ENCODE data around the gene FRMD5.

Gene FRMD5

DNA sequence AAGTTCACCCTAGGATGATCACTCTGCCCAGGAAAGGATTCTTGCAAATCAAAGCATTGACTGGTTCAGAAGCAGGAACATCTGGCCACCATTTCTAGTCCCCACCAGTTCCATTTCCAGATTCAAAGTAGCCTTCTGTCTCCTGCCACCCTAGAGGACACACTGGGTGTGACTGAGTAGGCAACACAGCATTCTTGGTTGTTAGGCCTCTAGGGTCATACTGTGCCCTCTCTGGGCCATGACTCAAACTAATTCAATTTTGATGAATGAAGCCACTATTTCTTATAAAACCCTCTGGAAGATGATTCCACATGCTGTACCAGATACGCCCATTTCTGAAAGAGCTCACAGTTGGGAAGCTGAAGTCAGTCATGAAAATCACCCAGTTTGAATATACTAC is 298.5 kb downstream of the FRMD5 start:
- DNase-seq = no peak
- in situ Hi-C loops (cut with HindIII; ENCODE audit: low pct_ligation_motif_present, low pct_unique_long_range_greater_than_20kb, low sequenced_read_pairs) = no loop called here

DNA sequence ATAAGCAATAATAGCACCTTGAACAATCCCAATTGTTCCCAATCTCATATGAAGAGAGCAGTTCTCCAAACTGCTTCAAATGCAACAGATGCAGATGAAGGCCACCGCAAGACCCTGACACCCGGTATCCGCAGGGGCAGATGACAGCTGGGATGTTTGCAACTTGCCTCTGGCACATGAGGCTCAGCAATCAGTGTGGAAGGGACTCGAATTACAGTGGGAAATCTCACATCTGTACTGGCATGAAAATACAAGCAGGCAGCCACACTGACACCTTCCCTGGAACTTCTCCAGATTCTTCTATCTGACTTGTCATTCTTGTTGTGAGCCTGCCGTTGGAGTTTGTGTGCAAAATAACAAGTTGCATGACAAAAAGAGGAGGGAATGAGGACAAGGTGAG is 299.5 kb downstream of the FRMD5 start:
- no peak for DNase-seq
- in situ Hi-C loops (cut with HindIII; ENCODE audit: low pct_ligation_motif_present, low pct_unique_long_range_greater_than_20kb, low sequenced_read_pairs) = no loop called here

DNA sequence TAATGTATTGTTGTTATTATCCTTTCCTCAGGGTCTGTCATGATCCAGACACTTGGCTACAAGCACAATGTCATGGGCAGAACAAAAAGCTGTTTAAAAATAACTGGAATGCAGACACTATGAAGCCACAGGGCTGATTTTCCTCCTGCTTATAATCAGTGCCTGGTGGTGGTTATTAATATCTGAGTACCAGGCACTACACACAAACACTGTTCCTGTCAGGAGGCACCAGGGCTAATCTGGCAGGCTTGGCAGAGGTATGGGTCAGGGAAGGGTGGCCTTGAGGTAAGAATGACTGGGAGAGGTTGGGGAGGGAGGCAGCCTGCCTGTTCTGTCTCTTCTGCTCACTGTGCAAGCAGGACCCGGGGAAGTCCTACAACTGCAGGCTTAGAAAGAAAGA is 301.1 kb downstream of the FRMD5 start:
- no peak for DNase-seq
- in situ Hi-C loops (cut with HindIII; ENCODE audit: low pct_ligation_motif_present, low pct_unique_long_range_greater_than_20kb, low sequenced_read_pairs) = no loop called here

DNA sequence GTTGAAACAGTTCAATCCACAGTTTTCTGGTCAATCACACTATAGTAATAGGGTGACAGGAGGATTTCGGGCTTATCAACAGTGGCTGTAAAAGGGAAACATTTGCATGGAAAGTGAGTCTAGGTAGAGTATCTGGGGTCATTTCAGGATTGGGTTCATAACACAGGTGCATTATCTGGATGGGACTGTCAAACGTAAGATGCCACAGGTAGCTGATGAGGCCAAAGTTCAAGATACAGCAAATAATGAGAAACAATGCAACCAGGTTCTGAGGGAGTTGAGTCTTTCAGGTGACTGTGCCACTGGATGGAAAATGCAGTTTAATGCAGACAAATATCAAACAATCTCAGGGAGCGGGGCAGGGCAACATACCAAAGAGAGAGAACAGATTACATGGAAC is 306.0 kb downstream of the FRMD5 start:
- in situ Hi-C loops (cut with HindIII; ENCODE audit: low pct_ligation_motif_present, low pct_unique_long_range_greater_than_20kb, low sequenced_read_pairs) = no loop called here
- DNase-seq = no peak

DNA sequence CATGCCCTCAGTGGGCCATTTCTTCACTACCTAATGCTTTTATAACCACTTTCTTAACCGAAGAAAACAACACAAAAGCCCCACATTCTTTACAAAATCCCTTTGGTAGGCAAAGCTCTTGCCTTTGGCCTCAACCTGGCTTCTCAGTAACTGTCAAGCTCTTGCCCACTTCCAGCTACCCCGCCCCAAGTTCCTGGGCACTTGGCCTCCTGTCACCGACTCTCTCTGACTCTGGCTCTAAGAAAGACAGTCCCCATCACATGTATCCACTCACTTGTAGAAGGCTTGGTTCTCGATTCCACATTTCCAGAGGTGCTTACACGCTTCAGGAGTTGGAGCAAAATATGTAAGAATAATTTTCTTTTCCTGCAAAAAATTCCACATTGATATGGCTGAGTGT is 307.2 kb downstream of the FRMD5 start:
- DNase-seq = no peak
- in situ Hi-C loops (cut with HindIII; ENCODE audit: low pct_ligation_motif_present, low pct_unique_long_range_greater_than_20kb, low sequenced_read_pairs) = no loop called here

DNA sequence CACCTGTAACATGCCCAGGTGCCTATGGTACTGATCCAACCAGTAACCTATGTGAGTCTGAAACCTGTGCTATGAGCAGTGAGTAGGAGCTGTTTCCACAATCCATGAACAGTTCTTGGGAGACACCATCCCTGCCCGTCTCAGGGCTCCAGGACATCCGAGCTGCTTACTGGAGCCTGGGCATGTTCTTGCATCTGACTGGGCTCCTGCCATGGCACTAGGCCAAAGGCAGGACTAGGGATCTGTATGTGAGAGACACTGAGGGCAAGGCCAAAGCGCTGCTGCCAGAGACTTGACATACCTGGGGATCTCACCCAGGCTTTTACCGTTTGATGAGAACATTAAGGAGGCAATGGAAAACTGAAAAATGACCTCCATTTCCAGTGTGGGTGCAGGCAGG is 308.5 kb downstream of the FRMD5 start:
- in situ Hi-C loops (cut with HindIII; ENCODE audit: low pct_ligation_motif_present, low pct_unique_long_range_greater_than_20kb, low sequenced_read_pairs) = no loop called here
- no peak for DNase-seq

DNA sequence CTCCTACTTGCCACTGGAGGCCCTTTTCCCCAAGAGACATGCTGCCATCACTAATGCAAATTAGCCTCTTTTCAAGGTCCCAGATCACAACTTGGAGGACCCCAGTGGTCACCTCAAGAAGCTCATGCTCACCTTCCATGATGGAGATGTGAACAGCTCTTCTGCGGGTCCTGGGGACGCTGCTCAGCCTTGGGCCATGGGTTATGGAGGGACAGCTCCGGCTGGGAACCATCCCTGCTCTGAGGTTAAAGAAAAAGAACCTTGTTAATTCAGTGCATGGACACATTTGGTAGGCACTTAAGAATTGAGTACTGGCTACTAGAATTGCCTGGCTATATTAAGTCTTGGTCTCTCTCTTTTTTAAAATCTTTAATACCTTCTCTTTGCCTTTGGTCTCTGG is 311.5 kb downstream of the FRMD5 start:
- no peak for DNase-seq
- in situ Hi-C loops (cut with HindIII; ENCODE audit: low pct_ligation_motif_present, low pct_unique_long_range_greater_than_20kb, low sequenced_read_pairs) = no loop called here

DNA sequence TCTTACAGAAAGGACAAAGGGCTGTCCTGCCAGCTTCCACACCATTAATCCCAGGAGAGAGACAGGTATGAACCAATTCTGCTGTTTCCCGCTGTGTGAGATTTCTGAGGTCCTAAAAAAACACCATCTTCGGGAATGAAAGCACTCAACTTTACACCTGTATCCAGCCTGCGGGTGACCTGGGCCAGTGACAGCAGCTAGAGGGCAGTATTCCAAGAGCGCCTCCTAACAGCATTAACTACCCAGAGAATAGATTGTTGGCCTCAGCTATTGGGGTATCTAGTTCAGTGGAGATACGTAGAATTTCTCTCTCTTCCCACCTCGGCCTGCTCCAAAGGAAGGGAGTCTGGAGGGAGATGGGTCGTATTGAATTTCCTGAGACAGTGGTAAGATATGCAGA is 313.1 kb downstream of the FRMD5 start:
- in situ Hi-C loops (cut with HindIII; ENCODE audit: low pct_ligation_motif_present, low pct_unique_long_range_greater_than_20kb, low sequenced_read_pairs) = no loop called here
- peak; percentile 12 for DNase-seq

DNA sequence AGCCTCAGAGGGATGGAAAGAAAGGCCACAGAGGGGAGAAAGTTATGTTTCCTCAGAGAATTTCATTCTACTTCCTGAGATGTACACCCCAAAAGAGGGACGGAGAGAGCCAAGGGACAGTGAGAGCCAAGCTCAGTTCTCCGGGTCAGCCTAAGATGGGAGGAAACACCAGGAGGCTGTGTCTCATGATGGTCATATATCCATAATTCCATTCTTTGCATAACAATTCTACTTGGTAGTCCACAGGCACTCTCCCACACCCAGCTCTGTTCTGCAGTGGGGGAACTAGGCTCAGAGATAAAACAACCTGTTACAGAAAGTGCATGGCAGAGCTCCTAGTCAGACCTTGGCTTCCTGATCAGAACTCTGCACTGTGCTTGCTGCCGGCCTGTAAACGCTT is 313.8 kb downstream of the FRMD5 start:
- no peak for DNase-seq
- in situ Hi-C loops (cut with HindIII; ENCODE audit: low pct_ligation_motif_present, low pct_unique_long_range_greater_than_20kb, low sequenced_read_pairs) = no loop called here

DNA sequence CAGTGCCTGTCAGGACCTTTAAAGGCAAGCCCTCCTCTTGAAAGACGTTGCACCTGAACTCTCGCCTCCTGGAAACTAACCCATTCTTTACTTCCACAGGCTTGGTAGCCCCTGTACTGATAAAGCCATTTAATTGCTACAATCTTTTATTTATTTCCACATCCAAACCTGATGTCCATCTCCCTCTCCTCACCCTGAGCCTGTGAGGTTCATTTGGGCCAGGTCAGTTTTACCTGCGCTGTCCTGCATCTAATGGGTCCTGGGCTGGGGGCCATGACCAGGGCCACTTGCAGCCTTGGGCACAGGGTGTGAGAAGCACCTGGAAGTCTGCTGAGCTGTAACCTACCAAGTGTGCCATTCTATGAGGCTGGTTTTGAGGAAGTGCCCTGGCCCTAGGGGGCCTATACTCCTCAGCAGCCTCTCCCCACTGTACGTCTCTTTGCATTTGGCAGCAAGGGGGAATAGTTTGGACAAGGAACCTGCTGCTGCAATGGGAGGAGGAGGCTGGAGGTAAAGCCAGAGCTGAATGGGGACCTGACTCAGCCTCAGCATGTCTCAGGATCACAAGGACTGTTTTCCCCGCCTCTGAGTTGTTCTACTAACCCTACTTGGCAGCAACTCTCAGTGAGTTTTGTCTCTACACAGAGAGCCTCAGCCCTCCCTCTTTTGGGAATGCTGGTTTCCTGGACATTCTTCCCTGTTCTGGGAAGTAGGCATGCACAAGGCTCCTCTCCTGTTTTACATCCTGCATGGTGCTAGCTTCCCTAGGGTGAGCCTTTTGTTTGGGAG is 314.5 kb downstream of the FRMD5 start:
- no peak for DNase-seq
- in situ Hi-C loops (cut with HindIII; ENCODE audit: low pct_ligation_motif_present, low pct_unique_long_range_greater_than_20kb, low sequenced_read_pairs) = no loop called here

DNA sequence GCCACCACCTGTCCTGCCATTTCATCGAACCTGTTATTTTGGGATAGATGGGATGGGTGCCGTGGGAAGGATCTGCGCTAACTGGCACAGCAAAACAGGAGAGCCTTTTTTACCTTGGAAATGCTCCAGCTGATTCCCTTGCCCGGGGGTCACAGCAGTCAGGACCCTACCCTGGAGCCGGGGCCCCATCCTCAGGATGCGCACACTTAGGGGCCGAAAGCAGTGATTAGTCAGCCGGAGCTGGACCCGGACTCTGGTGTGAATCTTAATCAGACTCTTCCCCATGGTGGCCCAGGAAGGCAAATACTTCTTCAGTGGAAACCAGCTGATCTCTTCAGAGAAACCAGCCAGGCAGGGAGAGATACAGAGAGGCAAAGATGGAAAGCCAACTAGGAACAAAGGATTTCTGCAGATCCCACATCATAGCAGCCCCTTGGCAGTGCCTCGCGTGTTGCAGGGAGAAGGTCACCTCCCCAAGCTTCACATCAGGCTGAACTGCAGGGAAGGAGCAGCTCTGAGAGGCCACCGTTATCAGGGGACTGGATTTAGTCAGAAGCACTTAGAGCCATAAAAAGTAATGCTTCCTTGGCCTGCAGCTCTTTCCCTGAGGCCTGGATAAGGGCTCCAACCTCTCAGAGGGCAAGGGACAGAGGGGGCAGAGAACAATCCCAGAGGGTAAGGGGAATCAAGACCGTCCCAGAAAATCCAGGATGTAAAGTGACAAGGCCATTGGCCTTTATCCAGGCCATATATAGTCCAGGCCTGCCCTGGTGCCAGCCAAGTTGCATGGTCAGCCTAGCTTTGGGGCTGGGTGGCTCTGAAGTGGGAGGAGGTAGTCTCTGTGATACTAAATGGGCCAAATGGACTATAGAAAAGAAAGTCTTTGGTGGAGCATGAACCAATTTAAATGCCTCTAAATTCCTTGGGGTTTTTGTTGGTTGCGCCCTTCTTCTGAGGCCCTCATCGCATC is 315.4 kb downstream of the FRMD5 start:
- in situ Hi-C loops (cut with HindIII; ENCODE audit: low pct_ligation_motif_present, low pct_unique_long_range_greater_than_20kb, low sequenced_read_pairs) = no loop called here
- DNase-seq = no peak

DNA sequence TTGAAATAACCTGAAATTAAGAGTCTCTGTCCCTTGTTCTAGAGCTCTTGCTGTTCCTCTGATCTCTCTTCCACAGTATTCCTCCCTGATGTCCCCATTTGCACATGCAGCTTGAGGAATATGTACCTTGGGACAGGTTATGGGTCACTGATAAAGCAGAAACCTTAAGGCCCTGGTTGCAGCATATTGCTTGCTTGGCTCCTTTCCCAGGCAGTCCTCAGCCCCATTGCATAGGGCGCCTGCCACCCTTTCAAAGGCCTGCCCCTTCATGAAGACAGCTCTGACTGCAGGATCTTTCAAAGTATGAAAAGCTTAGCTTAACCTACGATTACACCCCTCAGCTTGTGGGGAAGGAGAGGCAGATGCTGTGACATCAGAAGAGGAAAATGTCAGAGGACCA is 316.6 kb downstream of the FRMD5 start:
- in situ Hi-C loops (cut with HindIII; ENCODE audit: low pct_ligation_motif_present, low pct_unique_long_range_greater_than_20kb, low sequenced_read_pairs) = no loop called here
- DNase-seq = no peak

DNA sequence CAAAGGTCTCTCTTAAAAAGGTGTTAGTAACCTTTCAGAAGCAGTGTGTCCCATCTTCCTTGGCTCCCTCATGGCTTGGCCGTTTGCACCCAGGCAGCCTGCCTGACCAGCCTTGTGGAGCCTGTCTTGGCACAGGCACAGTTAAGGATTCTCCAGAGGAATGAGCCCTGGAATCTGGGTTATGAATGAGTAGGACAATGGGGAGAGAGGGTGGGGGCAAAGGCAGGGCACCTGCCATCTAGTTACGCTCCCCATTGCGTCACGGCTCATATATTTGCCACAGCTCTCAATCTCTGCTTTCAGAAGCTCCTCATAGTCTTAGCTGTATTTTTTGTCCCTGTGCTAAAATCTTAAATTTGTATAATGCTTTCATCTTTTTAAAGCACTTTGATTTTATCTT is 317.7 kb downstream of the FRMD5 start:
- DNase-seq = no peak
- in situ Hi-C loops (cut with HindIII; ENCODE audit: low pct_ligation_motif_present, low pct_unique_long_range_greater_than_20kb, low sequenced_read_pairs) = no loop called here

DNA sequence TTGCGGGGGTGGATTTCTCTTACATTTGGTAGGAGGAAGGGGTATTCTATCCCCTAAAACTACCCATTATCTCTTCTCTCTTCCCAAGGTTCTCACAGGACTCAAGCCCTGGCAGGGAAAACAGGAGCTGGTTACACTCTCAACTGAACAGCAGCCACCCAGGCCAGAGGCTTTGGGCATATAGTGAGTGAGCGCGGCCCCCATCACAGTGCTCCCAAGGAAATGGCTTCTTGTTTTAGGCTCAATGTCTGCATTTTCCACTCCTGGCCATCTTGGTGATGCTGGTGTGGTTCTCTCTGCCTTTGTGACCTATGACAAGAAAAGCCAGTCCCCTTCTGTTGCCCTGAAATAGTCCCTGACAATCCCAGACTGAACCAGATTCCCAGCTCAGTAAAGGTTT is 318.2 kb downstream of the FRMD5 start:
- in situ Hi-C loops (cut with HindIII; ENCODE audit: low pct_ligation_motif_present, low pct_unique_long_range_greater_than_20kb, low sequenced_read_pairs) = no loop called here
- no peak for DNase-seq

DNA sequence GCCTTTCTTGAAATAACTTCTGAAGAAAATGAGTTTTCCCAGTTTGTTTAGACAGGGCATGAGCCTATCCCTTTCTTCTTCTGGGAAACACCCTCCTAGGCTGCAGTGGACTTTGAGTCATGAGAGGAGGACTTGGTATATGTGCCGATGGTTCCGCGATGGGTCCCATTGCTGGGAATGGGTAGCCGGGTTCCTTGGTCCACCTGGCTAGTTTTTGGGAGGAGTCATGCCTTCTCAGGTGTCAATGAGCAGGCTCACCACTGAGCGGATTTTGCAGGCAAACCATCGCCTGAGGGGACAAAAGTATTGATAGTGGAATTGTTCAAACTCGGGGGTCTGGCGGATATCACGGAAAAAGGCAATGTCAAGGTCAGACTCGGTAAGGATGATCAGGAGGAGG is 321.4 kb downstream of the FRMD5 start:
- no peak for DNase-seq
- in situ Hi-C loops (cut with HindIII; ENCODE audit: low pct_ligation_motif_present, low pct_unique_long_range_greater_than_20kb, low sequenced_read_pairs) = no loop called here

DNA sequence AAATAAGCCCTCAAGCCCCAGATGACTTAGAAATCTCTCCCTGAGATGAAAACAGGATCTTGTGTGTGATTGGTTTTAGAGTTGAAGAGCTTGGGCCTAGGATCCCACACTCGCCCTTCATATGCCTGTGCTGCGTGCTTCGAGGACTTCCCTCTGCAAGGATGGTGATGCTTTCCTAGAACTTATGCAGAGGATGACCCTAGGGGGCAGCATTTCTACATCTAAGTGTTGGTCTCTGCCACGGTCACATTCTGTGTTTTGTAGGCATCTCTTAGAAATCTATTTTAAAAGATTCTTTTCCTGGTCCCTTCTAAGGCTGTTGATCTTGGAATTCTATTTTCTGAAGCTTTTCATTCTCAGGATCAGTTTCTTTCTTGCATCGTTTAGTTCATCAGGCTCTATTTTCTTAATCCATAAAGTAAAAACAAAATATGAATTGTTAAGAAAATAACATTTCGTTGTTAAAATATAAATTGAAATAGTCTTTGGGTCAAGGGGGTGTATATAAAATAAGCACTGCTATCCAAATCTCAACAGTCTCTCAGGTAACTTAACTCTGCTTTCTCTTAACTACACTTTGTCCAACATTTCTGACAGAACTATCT is 322.6 kb downstream of the FRMD5 start:
- in situ Hi-C loops (cut with HindIII; ENCODE audit: low pct_ligation_motif_present, low pct_unique_long_range_greater_than_20kb, low sequenced_read_pairs) = no loop called here
- DNase-seq = peak; percentile 67

DNA sequence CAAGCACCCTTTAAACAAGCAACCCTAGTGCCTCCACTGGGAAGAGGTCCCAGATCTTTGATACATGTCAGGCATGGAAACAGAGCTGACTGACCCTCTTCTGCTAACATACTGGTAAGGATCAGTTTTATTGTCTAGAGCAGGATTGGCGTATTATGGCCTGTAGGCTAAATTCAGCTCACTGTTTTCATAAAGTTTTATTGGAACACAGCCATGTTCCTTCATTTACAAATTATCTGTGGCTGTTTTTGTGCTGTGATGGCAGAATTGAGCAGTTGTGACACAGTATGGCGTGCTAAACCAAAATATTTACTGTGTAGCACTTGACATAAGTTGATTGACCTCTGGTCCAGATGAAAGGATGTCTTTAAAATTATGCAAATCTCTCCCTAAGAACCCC is 323.2 kb downstream of the FRMD5 start:
- in situ Hi-C loops (cut with HindIII; ENCODE audit: low pct_ligation_motif_present, low pct_unique_long_range_greater_than_20kb, low sequenced_read_pairs) = no loop called here
- no peak for DNase-seq

DNA sequence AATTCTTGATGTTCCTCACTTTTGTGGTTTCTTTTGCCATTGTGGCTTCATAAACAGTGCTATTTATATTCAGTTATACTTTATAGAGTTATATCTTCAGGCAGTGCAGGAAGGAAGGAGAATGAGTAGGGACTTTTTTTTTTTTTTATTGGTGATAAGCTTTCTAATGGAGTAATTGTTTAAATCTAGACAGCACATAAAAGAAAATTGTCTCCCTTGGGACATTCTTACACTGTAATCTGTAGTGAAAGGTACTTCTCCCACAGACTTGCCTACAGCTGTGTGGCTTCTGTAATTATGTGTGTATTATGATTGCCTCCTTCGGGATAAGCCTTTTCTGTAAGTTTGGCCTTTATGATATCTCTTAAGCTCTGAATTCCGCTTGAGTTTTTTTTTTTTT is 326.7 kb downstream of the FRMD5 start:
- in situ Hi-C loops (cut with HindIII; ENCODE audit: low pct_ligation_motif_present, low pct_unique_long_range_greater_than_20kb, low sequenced_read_pairs) = no loop called here
- DNase-seq = no peak

DNA sequence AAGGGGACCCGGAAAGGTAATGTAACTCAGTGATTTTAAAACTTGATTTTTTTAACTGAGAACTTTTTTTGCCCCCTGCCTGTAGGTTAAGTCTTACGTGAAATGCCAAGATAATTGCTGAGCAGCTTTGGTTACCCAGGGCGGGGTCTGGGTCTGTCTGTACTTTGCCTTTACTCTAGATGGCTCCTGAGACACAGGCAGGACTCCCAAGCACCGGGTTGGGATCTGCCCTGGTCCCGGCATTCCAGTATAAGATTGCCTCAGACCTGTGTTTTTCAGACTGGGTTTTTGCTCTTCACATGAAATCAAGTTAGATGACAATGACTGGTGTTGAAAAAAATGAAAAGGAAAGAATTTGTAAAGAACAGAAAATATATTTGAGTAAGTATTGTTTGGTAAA is 328.0 kb downstream of the FRMD5 start:
- in situ Hi-C loops (cut with HindIII; ENCODE audit: low pct_ligation_motif_present, low pct_unique_long_range_greater_than_20kb, low sequenced_read_pairs) = no loop called here
- no peak for DNase-seq

Measured in ACHN (cell line).